Mesendoderm (in vitro differentiated cells): ENCODE results near the gene P3H3.

Experiments used
- DNase-seq: peaks from one replicate; pipeline ENCODE4 v3.0.0; 2013
- H2AK5ac ChIP-seq: 2 replicates; pipeline ENCODE4 v1.6.1; 2013; ENCODE audit warnings: low read length, inconsistent platforms
- H2BK120ac ChIP-seq: 2 replicates; pipeline ENCODE4 v1.6.1; 2013; ENCODE audit warnings: low read depth, mild to moderate bottlenecking, low read length, moderate library complexity, mixed read lengths
- H2BK15ac ChIP-seq: replicated peaks from 2 replicates; pipeline ENCODE4 v1.6.1; 2013; ENCODE audit warnings: low read depth, mild to moderate bottlenecking, moderate library complexity
- H2BK5ac ChIP-seq: 2 replicates; pipeline ENCODE4 v1.6.1; 2013; ENCODE audit warnings: low read length, inconsistent platforms
- H3K18ac ChIP-seq: 2 replicates; pipeline ENCODE4 v1.6.1; 2013; ENCODE audit warnings: mild to moderate bottlenecking, low read length, mixed read lengths
- H3K23ac ChIP-seq: one replicate; pipeline ENCODE4 v1.6.1; 2013; ENCODE audit warnings: low read length
- H3K27ac ChIP-seq: 2 replicates; pipeline ENCODE4 v1.5.1; 2013; ENCODE audit warnings: low read depth, mild to moderate bottlenecking, inconsistent platforms, low read length, moderate library complexity
- H3K27me3 ChIP-seq: 2 replicates; pipeline ENCODE4 v1.6.1; 2013; ENCODE audit warnings: low read length, control low read depth, mild to moderate bottlenecking, inconsistent platforms; ENCODE audit not compliant: insufficient read depth, poor library complexity
- H3K36me3 ChIP-seq: 2 replicates; pipeline ENCODE4 v1.6.1; 2013; ENCODE audit warnings: low read length, inconsistent platforms; ENCODE audit not compliant: control insufficient read depth, insufficient read depth
- H3K4ac ChIP-seq: one replicate; pipeline ENCODE4 v1.6.1; 2013; ENCODE audit warnings: low read depth, mild to moderate bottlenecking, low read length, moderate library complexity
- H3K4me1 ChIP-seq: 2 replicates; pipeline ENCODE4 v1.6.1; 2013; ENCODE audit warnings: low read depth, low read length, inconsistent platforms; ENCODE audit not compliant: control insufficient read depth
- H3K4me2 ChIP-seq: 2 replicates; pipeline ENCODE4 v1.6.1; 2013; ENCODE audit warnings: low read length
- H3K4me3 ChIP-seq: 2 replicates; pipeline ENCODE4 v1.5.1; 2013; ENCODE audit warnings: mild to moderate bottlenecking, low read length
- H3K56ac ChIP-seq: one replicate; pipeline ENCODE4 v1.6.1; 2013; ENCODE audit warnings: low read length
- H3K79me1 ChIP-seq: 2 replicates; pipeline ENCODE4 v1.6.1; 2013; ENCODE audit warnings: low read length, inconsistent platforms
- H3K79me2 ChIP-seq: 2 replicates; pipeline ENCODE4 v1.6.1; 2013; ENCODE audit warnings: mild to moderate bottlenecking, low read length; ENCODE audit not compliant: control insufficient read depth, insufficient read depth
- H3K9ac ChIP-seq: 2 replicates; pipeline ENCODE4 v1.6.1; 2013; ENCODE audit warnings: low read length, inconsistent platforms
- H4K5ac ChIP-seq: one replicate; pipeline ENCODE4 v1.6.1; 2013; ENCODE audit warnings: low read length
- H4K8ac ChIP-seq: one replicate; pipeline ENCODE4 v1.6.1; 2013; ENCODE audit warnings: low read depth, mild to moderate bottlenecking, control low read depth, low read length, moderate library complexity
- WGBS: extraction: QIAGEN DNeasy Blood & Tissue Kit; methylation state at CpG from one replicate; pipeline ENCODE4 v1.1.7; 2013; ENCODE audit warnings: low lambda C conversion rate, missing lambda C conversion rate; ENCODE audit not compliant: insufficient coverage; ENCODE audit errors: extremely low coverage; 5-methylcytosine and 5-hydroxymethylcytosine counted together

The P3H3 gene

DNA sequence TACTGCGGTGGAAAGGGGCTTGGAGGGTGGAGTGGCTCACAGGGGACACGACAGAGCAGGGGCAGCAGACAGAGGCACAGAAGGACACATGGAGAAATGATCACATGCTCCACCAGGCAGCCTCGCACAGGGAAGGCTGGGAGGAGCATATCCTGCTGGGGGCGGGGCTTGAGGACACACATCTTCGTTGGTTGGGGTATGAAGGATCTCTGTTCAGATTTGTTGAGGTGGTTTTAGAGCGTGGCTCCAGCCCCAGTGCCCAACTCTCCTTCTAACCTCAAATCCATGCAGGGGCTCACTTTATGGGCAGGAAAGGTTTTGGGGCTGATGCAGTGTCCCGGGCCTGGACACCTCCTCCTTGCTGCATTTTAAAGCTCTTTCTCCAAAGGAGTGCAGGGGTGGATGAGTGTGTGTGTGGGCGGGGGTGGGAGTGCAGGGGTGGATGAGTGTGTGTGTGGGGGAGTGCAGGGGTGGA is 733 bp upstream of the P3H3 start:
- H3K4me1 ChIP-seq = peaks cover 2% of the 10 kb centered on the region
- H3K4ac ChIP-seq = peak overlapping the region; percentile 10
- H3K56ac ChIP-seq = peak overlapping the region; percentile 51
- H2BK5ac ChIP-seq = no peak overlapping the region
- H2AK5ac ChIP-seq = no peak overlapping the region
- DNase-seq = peak; percentile 92
- peaks cover 12% of the 10 kb centered on the region for H3K79me1 ChIP-seq
- no peak overlapping the region for H4K8ac ChIP-seq
- H3K4me2 ChIP-seq = no peak overlapping the region
- WGBS = no CpG with 5 or more reads among the region's 8 CpGs
- H2BK120ac ChIP-seq = no peak overlapping the region
- H3K23ac ChIP-seq = no peak overlapping the region
- peak overlapping the region; percentile 45 for H3K9ac ChIP-seq
- H3K27me3 ChIP-seq = peaks cover 2% of the 10 kb centered on the region
- H4K5ac ChIP-seq = no peak overlapping the region
- no peak overlapping the region for H3K4me3 ChIP-seq
- no peak overlapping the region for H2BK15ac ChIP-seq
- no peak overlapping the region for H3K27ac ChIP-seq
- H3K18ac ChIP-seq = no peak overlapping the region
- peaks cover 4% of the 10 kb centered on the region for H3K36me3 ChIP-seq
- peaks cover 4% of the 10 kb centered on the region for H3K79me2 ChIP-seq

GRCh38 chr12:6828781-6829535 is 751 bp downstream of the P3H3 start:
- Histone ChIP-seq H4K8ac (no peak overlapping the region), H2BK5ac (peak overlapping the region; percentile 87), H3K27ac (peak overlapping the region; percentile 41), H3K79me2 (peaks cover 4% of the 10 kb centered on the region), H4K5ac (no peak overlapping the region), H3K56ac (peak overlapping the region; percentile 99), H3K4me2 (peak overlapping the region; percentile 47), H3K27me3 (peaks cover 2% of the 10 kb centered on the region), H2AK5ac (no peak overlapping the region), H3K9ac (peak overlapping the region; percentile 97), H3K4ac (peak overlapping the region; percentile 19), H3K4me1 (peaks cover 2% of the 10 kb centered on the region), H3K23ac (peak overlapping the region; percentile 48), H3K36me3 (peaks cover 7% of the 10 kb centered on the region), H3K79me1 (peaks cover 12% of the 10 kb centered on the region), H3K4me3 (peak overlapping the region; percentile 95), H3K18ac (peak overlapping the region; percentile 78), H2BK120ac (peak overlapping the region; percentile 29), H2BK15ac (no peak overlapping the region)
- DNase-seq = peak; percentile 82
- WGBS = no CpG with 5 or more reads among the region's 71 CpGs

DNA sequence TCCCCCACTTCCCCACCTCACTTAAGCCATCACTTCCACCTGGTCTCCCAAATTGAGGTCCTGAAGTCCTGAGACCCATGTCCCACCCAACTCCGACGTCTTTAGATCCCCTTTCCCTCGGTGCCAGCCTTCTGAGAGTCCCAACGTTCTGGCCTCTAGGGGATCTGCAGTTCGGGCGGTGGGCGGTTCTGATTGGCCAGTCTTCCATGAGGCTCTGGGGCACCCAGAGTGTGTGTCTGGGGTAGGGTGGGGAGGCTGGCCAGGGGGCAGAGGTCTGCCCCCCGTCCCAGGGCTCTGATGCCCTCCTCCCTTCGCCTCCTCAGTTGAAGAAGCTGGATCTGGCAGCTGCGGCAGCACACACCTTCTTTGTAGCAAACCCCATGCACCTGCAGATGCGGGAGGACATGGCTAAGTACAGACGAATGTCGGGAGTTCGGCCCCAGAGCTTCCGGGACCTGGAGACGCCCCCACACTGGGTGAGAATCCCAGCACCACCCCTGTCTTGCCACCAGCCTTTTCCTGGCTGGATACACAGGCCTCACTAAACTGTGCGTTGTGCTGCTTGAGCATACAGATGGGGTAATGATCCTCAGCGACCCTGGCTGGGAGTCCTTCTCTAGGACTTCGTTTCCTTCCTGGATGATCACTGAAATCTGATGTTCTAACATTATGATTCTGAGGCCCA is 1.5 kb downstream of the P3H3 start:
- peaks cover 12% of the 10 kb centered on the region for H3K79me1 ChIP-seq
- no CpG with 5 or more reads among the region's 19 CpGs for WGBS
- no peak overlapping the region for H2BK15ac ChIP-seq
- no peak overlapping the region for H2BK5ac ChIP-seq
- H3K4me3 ChIP-seq = peak overlapping the region; percentile 95
- no peak overlapping the region for H2AK5ac ChIP-seq
- H3K18ac ChIP-seq = no peak overlapping the region
- H3K4me1 ChIP-seq = peaks cover 2% of the 10 kb centered on the region
- peaks cover under 1% of the 10 kb centered on the region for H3K27me3 ChIP-seq
- no peak overlapping the region for H3K4ac ChIP-seq
- peaks cover 4% of the 10 kb centered on the region for H3K79me2 ChIP-seq
- peak overlapping the region; percentile 99 for H3K56ac ChIP-seq
- no peak overlapping the region for H3K23ac ChIP-seq
- H3K36me3 ChIP-seq = peaks cover 7% of the 10 kb centered on the region
- H4K5ac ChIP-seq = no peak overlapping the region
- H3K27ac ChIP-seq = no peak overlapping the region
- no peak for DNase-seq
- H3K9ac ChIP-seq = peak overlapping the region; percentile 97
- no peak overlapping the region for H2BK120ac ChIP-seq
- no peak overlapping the region for H4K8ac ChIP-seq
- peak overlapping the region; percentile 47 for H3K4me2 ChIP-seq

DNA sequence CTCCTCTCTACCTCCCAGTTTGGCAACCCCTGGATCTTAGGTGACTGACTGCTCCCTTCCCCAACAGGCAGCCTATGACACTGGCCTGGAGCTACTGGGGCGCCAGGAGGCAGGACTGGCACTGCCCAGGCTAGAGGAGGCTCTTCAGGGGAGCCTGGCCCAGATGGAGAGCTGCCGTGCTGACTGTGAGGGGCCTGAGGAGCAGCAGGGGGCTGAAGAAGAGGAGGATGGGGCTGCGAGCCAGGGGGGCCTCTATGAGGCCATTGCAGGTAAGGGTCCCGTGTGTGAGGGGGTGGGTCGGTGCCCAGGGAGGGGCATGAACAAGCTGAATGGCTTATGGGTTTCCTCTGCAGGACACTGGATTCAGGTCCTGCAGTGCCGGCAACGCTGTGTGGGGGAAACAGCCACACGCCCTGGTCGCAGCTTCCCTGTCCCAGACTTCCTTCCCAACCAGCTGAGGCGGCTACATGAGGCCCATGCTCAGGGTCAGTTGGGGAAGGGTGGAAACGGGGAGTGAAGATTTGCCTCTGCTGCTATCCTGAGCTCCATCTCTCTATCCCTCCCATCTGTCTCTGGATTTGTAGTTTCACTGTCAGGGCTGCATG is 2.2 kb downstream of the P3H3 start:
- no peak overlapping the region for H2BK5ac ChIP-seq
- no peak overlapping the region for H2BK120ac ChIP-seq
- H3K79me1 ChIP-seq = peaks cover 12% of the 10 kb centered on the region
- no CpG with 5 or more reads among the region's 11 CpGs for WGBS
- H3K4me3 ChIP-seq = no peak overlapping the region
- H3K18ac ChIP-seq = no peak overlapping the region
- no peaks in the 10 kb centered on the region for H3K4me1 ChIP-seq
- H3K27me3 ChIP-seq = no peaks in the 10 kb centered on the region
- H3K4me2 ChIP-seq = no peak overlapping the region
- H2BK15ac ChIP-seq = no peak overlapping the region
- no peak overlapping the region for H3K4ac ChIP-seq
- no peak overlapping the region for H3K23ac ChIP-seq
- peaks cover 4% of the 10 kb centered on the region for H3K79me2 ChIP-seq
- no peak for DNase-seq
- H3K56ac ChIP-seq = no peak overlapping the region
- peak overlapping the region; percentile 1 for H3K9ac ChIP-seq
- no peak overlapping the region for H3K27ac ChIP-seq
- H4K5ac ChIP-seq = no peak overlapping the region
- peaks cover 7% of the 10 kb centered on the region for H3K36me3 ChIP-seq
- no peak overlapping the region for H2AK5ac ChIP-seq
- no peak overlapping the region for H4K8ac ChIP-seq

GRCh38 chr12:6830999-6831398 is 2.8 kb downstream of the P3H3 start:
- Histone ChIP-seq H3K36me3 (peaks cover 7% of the 10 kb centered on the region), H3K79me1 (peaks cover 12% of the 10 kb centered on the region), H3K4me1 (no peaks in the 10 kb centered on the region), H4K5ac (no peak overlapping the region), H3K79me2 (peaks cover 4% of the 10 kb centered on the region), H3K18ac (no peak overlapping the region), H3K56ac (no peak overlapping the region), H2BK15ac (no peak overlapping the region), H3K4me2 (no peak overlapping the region), H4K8ac (no peak overlapping the region), H3K27ac (no peak overlapping the region), H2BK120ac (no peak overlapping the region), H3K4me3 (no peak overlapping the region), H3K9ac (no peak overlapping the region), H3K23ac (no peak overlapping the region), H2AK5ac (no peak overlapping the region), H3K4ac (no peak overlapping the region), H2BK5ac (no peak overlapping the region), H3K27me3 (no peaks in the 10 kb centered on the region)
- no CpG with 5 or more reads among the region's 6 CpGs for WGBS
- no peak for DNase-seq
